ENCODE results near the gene PARP6. TPM values are rescaled to one million over a fixed set of nuclear protein-coding genes. Genes with fewer than 3 reads are reported as not detected.

PARP6 gene
- total and polyA plus RNA-seq, 9 of the 15 experiments (the other 6 are each of a cell fraction or from before 2014, with no cell fraction given): 14.8 to 83.2 (median 28.3) TPM

- TF ChIP-seq HMG20A (CRISPR knock-in tag; conservative IDR thresholded peaks at IDR 0.05): no peak
- no peak for TF ChIP-seq ZNF239 (CRISPR knock-in tag; IDR thresholded peaks at IDR 0.05)
- TF ChIP-seq THAP12 (CRISPR knock-in tag; IDR thresholded peaks at IDR 0.05): no peak
- TF ChIP-seq HMGXB4 (CRISPR knock-in tag; IDR thresholded peaks at IDR 0.05): no peak
- TF ChIP-seq TCF7 (IDR thresholded peaks at IDR 0.05; ENCODE audit: borderline replicate concordance): no peak
- TF ChIP-seq GABPB1 (CRISPR knock-in tag; IDR thresholded peaks at IDR 0.05): 0 out of 2 replicates have a peak, but pooled peaks have one; percentile 30
- no peak for TF ChIP-seq PML (IDR thresholded peaks at IDR 0.05; ENCODE audit: low read length)
- peak; percentile 66; the same call in 1 of the 2 replicates for TF ChIP-seq TFAP4 (CRISPR knock-in tag; IDR thresholded peaks at IDR 0.05; ENCODE audit: borderline replicate concordance)
- 0 out of 2 replicates have a peak, but pooled peaks have one; percentile 31 for TF ChIP-seq GABPA (tag; conservative IDR thresholded peaks at IDR 0.05; ENCODE audit: low read depth)
- no peak for TF ChIP-seq WHSC1 (IDR thresholded peaks at IDR 0.05; ENCODE audit: low read length)
- TF ChIP-seq IRF9 (tag; IDR thresholded peaks at IDR 0.05): no peak
- peak; percentile 49 for TF ChIP-seq ZFX (CRISPR knock-in tag; IDR thresholded peaks at IDR 0.05)
- TF ChIP-seq BCLAF1 (IDR thresholded peaks at IDR 0.05; ENCODE audit: borderline replicate concordance in 1 of 2, control insufficient read depth in 1 of 2, low read depth in 2 of 2, low read length in 1 of 2): no peak
- TF ChIP-seq NFIX (CRISPR knock-in tag; IDR thresholded peaks at IDR 0.05; ENCODE audit: low read depth): no peak
- TF ChIP-seq ARID1B (IDR thresholded peaks at IDR 0.05): no peak
- TF ChIP-seq ZNF445 (CRISPR knock-in tag; IDR thresholded peaks at IDR 0.05; ENCODE audit: low read depth): no peak
- no peak for TF ChIP-seq NCOR1 (IDR thresholded peaks at IDR 0.05)
- peak; percentile 14; the same call in 1 of the 2 replicates for TF ChIP-seq MAX (CRISPR knock-in tag; IDR thresholded peaks at IDR 0.05)
- 0 out of 2 replicates have a peak, but pooled peaks have one; percentile 32 for TF ChIP-seq CTBP1 (IDR thresholded peaks at IDR 0.05; ENCODE audit: borderline replicate concordance)
Observed at GRCh38 chr15:72195101-72195511, 77.2 kb downstream of the PARP6 start (continued).
